Activated T-helper 1 cell treated with anti-CD3 and anti-CD28 coated beads, Interleukin-2, amount 50 U/mL, for 16 hours (primary cell): Measurements from ENCODE around the gene RNF152.
"Not testable (repeated sequence)": the region's sequence is repeated elsewhere in the genome, so short reads cannot be mapped to it uniquely, and the experiment has no call there.

Source experiments
- DNase-seq, 2 donors: peaks; one replicate each; pipeline ENCODE4 v3.0.0-alpha.2; 2020; ENCODE audit warnings: low read depth in 1 of 2, low spot score in 1 of 2

Gene RNF152

DNA sequence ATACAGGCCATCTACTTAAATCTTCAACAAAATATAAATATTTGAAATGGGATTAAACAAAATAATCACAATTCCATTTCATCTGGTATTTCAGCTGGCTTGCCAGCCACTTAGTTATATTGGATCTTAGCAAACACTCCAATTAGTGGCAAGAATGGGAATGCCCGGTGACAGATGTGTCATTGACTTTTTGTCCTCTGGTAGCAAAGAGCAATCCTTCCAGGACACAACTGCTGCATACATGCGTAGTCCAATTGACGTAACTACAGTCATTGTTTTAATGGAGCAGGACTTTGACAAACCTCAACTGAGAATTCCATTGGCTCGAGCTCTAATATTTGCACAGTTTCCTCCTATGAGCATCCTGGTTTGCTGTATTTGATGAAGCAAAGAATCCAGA, 69.9 kb downstream of the RNF152 start:
- DNase-seq = no peak

DNA sequence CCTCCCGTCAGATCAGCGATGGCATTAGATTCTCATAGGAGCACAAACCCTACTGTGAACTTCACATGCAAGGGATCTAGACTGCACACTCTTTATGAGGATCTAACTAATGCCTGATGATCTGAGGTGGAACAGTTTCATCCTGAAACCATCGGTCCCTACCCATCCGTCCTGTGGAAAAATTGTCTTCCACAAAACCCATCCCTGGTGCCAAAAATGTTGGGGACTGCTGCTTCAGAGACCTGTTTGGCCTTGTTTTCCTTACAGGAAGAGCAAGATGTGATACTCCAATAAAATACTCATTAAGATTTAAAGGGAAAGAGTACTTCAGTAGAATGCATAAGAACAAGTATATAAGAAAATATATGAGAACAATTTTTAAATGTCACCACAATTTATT, 71.1 kb downstream of the RNF152 start:
- no peak for DNase-seq

DNA sequence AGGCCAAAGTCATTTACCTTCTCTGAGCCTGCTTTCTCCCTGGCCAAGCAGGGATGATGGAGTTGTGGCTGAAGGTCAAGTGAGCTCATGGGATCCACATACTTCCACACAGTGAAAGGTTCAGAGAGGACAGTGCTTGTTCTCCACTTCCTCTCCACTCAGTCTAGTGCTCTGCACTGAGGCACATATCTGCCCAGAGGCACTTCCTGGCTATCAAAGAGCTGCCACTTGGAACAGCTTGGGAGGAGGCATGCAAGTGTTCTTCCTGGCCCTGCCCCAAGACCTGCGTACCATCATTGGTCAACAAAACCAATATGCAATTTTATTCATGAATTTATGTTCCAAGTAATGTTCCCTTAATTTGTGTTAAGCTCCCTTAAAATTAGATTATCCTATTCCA, 71.9 kb downstream of the RNF152 start:
- no peak for DNase-seq

DNA sequence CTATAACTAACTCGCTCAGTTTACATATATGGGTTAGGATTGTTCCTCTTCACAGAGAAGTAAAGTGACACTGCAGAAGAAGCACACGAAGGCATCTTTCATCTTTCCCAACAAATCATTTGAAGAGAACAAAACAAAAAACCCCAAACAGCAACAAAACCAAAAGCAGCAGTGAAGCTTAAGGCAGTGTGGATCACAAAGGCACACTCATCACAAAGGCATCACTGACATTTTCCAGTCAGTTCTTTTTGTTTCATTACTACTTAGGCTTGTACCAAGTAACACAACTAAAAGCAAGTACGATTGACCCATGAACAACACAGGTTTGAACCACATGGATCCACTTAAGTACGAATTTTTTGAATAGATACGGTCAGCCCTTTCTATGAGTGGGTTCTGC, 75.7 kb downstream of the RNF152 start:
- no peak for DNase-seq

DNA sequence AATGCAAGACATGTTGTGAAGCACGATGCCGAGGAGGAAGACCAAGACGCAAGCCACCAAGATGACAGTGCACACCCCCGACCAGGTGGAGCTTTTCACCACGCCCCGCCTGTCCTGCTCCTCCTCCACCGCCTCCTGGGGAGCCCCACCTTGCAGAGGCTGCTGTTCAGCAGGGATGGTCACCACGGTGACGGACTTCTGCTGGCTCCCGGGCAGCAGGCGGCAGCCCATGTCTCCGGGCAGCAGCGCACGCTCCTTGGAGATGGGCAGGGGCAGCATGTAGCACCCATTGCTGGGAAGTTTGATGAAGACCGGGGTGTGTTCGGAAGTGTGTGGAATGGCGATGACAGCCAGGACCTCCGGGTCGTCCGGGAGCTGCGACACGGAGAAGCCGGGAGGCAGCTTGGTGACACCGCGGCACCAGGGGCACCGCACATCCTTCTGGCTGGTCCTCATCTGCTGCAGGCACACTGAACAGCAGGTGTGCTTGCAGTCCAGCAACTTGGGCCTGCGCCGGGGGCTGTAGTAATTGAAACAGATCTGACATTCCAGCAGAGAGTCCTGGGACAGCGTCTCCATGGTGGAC, 76.8 kb downstream of the RNF152 start:
- DNase-seq = no peak

DNA sequence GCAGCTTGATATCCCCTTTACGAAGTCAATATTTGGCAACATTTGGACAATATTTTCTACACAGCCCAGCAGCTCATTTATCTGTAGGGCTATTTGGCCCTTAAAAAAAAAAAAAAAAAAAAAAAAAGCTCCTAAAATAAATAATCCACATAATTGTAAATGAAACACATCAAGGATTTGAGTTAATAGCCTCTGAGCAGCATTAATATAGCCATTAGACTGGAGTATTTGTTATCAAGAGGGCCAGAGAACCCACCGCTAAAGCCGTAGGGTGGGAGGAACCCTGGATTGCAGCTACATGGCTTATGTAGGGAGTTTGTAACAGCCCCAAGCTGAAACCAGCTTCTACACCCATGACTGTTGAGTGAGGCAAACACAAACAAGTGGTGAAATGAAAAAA, 84.5 kb downstream of the RNF152 start:
- no peak for DNase-seq

DNA sequence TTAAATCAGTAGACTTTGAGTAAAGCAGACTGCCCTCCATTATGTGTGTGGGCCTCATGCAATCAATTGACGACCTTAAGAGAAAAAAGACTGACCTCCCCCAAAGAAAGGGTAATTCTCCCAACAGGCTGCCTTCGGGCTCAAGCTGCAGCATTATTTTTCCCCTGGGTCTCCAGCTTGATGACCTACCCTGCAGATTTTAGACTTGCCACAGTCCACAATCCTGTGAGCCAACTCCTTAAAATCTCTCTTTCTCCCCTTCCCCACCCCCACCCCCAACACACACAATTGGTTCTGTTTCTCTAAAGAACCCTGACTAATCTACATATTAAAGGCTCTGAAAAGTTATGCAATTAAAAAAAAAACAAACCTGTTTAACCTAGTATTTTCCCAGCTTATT, 89.4 kb downstream of the RNF152 start:
- DNase-seq = no peak

DNA sequence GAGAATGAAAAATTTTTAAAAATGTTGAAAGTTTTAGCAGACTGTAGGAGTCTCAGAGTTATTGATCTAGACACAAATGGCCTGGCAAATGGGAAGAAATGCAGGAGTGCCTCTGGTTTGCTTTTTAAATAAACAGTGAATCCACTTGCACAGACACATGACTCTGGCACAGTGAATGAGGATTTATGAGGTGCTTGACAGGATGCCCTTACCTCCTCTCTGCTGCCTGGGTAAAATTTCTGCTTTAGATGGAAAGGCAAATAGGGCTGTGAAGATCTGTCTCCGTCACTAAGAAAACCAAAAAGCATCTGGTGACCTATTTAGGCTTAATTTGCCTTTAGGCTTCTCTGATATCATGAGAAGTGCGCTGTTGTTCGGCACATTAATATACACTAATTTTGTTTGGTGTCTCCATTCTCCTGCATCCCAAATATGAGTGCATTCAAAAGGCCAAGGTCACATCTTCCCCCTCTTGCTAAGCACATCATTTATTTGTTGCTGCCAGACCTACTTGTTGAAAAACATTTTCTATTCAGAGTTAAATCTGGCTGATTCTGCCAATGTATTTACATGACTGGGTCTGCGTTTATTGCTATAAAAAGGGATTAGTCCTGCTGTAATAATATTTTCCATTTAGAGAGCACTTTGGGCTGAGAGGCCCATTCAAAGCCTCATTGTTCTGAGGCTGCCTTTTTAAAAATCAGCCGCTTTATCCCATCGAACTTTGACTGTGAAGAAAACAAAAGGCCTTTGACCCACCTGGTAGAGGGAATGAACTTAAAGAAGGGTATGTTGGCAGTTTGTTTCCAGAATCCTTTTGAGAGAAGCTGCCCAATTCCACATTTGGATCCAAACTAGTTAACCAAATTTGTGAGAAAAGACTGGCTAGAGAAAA, 94.9 kb downstream of the RNF152 start:
- no peak for DNase-seq

DNA sequence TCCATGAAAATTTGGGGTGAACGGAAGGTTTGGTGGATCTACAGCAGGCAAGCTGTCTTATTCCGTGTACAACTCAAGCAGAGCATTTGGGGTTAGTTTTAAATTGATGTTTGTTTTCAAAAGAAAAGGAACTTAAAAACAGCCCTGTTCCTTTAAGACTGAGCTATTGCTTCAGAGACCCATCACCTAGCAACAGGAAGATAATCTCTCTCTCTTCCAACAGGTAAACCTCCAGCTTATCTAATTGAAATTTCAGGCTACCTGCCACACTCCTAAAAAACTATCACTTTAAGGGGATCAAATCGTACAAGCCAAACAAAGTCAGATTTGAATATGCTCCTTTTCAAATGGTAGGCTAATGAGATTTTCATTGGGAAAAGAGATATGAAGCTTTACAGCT, 101.8 kb downstream of the RNF152 start:
- no peak for DNase-seq

DNA sequence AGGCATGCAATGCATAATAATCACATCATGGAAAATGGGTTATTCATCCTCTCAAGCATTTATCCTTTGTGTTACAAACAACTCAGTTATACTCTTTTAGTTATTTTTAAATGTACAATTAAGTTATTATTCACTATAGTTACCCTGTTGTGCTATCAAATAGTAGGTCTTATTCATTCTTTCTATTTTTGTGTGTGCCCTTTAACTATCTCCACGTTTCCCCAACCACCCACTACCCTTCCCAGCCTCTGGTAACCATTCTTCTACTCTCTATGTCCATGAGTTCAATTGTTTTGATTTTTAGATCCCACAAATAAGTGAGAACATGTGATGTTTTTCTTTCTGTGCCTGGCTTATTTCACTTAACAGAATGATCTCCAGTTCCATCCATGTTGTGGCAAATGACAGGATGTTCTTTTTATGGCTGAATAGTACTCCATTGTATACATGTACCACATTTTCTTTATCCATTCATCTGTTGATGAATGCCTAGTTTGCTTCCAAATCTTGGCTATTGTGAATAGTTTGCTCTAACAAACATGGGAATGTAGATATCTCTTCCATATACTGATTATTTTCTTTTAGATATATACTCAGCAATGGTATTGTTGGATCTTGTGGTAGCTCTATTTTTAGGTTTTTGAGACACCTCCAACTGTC, 105.7 kb downstream of the RNF152 start:
- not testable (repeated sequence) for DNase-seq

DNA sequence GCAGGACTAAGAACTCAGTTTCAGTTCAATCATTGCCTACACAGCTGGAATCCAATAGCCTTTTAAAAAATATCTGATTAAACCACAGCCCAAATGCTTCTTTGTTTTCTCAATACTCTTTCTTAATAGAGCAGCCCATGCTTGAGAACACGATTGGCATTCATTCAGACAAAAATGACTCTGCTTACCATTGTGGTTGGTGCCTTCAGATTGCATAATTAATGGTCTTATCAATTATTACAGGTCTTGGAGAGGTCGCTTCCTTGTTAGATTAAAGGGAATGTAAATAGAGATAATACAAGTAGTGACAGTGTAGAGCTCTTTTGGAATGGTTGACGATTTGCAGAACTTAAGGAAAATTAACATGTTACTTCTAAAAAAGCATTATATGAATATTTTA, 107.2 kb downstream of the RNF152 start:
- no peak for DNase-seq

DNA sequence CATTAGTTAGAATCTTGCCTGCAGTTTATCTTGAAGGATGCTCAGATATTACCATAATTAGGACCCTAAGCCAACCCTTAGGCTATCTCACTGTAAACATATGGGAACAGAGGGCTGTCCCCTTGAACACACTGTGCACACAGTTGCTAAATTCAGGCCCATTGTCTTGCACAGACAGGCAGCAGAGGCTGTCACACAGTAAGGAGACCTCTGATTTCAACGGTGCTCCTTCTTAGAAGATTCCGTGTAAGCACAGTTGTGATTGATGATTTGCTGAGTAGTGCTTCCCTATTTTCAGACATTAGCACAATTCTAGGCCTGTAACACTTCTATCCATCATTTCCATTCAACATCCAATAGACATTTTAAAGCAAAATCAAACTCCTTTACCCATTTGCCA, 108.0 kb downstream of the RNF152 start:
- no peak for DNase-seq

DNA sequence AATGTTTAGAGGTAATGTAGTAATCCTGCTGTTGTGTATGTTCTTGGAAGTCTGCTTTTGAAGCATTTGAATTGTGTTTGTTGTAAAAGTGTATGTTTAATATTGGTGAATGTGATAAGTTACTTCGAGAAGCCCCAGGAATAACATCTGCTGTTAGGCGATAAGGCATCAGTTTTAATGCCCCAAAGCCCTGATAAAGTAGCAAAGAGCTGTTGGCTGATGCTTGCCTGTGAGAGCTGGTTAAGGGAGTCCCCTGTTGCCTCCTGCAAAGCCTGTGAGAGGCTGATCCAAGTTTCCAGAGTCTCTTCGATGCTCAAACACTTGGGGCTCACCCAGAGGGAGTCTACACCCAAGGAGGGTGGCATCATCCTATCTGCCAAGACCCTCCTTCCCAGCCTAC, 110.3 kb downstream of the RNF152 start:
- DNase-seq = no peak

DNA sequence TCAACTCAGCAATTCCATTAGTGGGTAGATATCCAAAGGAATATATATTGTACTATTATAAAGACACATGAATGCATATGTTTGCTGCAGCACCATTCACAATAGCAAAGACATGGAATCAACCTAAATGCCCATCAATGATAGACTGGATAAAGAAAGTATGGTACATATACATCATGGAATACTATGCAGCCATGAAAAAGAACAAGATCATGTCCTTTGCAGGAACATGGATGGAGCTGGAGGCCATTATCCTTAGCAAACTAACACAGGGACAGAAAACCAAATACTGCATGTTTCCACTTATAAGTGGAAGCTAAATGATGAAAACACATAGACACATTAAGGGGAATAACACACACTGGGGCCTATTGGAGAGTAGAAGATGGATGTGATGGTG, 116.6 kb downstream of the RNF152 start:
- not testable (repeated sequence) for DNase-seq

DNA sequence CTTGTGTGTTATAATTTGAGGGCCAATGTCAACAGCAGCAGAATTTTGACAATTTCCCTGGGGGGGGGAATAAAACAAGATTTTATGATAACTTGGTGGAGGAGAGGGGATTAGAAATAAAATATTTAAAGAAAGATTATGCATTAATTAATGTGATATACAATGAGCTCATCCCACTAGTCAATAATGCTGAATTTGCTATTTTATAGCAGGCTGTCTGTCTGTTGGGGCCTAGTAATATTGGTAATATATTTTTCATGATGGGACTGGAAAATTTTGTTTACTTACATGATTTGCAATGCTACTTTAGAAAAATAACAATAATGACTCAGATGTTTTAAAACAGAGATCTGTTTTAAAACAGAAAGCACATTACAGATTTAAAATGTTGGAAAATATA, 118.0 kb downstream of the RNF152 start:
- no peak for DNase-seq

DNA sequence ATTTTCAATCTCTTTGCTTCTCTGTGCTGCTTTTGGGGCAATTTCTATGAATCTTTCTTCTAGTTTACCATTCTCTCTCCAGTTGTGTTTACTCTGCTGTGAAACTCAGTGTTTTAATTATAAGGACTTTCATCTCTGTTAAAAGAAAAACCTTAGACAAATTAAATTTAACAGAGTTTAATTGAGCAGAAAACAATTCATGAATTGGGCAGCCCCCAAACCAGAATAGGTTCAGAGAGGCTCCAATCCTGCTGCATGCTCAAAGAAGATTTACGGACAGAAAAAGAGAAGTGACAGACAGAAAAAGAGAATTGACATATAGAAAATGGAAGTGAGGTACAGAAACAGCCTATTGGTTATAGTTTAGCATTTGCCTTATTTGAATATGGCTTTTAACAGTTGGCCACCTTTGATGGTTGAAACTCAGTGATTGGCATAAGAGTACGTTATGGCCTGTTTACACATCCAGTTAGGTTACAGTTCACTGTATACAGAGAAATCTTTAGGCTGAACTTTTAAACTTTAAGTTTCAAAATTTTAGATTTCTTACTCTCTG, 120.4 kb downstream of the RNF152 start:
- DNase-seq = no peak

DNA sequence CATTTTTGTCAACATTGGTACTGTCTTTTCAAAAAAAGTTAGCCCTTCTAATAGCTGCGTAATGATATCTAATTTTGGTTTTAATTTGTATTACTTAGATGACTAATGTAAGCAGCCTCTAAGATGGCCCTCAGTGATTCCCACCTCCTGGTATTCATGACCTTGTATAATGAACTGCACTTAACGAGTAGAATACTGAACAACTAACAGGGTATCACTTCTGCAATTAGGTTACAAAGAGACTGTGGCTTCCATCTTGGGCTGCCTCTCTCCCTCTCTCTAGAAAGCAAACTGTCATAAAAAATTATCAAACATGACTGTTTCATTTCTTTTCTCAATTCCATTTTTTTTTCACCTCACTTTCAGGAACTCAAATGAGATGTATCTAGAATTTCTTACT, 120.9 kb downstream of the RNF152 start:
- no peak for DNase-seq

DNA sequence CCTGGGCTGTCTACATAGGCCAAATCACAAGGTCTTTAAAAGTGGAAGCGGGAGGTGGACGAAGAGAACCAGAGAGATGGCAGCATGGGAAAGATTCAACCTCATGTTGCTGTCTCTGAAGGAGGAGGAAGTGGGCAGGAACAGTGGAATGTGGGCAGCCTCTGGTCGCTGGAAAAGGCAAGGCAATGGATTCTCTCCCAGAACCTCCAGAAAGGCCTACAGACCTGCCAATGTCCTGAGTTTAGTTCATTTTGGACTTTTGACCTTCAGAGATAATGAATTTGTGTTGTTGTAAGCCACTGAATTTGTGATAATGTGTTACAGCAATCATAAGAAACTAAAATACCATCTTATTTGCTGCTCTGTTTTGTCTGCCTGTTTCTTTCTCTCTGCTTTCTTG, 122.5 kb downstream of the RNF152 start:
- no peak for DNase-seq

DNA sequence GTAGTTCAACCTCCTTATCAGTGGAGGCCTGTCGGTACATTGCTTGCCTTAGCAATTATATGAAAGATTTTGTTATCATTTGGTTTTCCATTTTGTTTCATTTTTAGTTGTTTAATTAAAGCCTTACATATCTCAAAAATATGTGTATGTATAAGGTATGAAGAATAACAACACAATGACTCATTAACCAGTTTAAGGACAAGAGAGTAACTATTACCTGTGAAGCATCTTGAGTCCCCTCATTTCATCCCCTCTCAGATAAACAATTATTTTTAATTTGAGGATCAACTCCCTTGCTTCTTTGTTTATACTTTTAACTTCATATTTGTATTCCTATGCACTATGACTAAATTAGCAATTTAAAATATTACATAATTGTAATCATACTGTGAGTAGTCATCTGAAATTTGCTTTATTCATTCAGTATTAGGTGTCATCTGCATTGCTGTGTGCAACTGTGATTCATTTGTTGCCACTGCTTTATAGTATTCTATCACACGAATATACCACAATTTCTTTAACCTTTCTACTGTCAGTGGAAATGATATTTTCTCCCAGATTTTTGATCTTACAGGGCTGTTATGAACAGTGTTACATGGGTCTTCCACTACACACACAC, 126.4 kb downstream of the RNF152 start:
- no peak for DNase-seq

DNA sequence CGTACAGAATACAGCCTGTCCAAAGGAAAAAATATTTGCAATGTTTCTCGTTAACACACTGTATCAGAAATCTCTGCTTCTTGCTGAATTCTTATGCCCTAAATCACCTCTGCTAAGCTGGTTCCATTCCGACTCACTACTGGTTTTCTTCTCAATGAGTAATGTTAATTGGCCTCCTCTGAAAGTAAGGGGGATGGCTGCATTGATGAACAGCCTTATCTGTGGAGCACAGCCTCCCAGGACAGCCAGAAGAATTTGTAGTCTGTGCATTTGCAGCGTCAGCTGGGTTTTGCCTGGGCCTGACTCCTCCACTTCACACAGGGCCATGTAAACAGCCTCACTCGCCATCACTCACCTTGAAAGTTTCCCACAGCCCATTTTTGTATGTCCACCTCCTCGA, 127.7 kb downstream of the RNF152 start:
- no peak for DNase-seq

DNA sequence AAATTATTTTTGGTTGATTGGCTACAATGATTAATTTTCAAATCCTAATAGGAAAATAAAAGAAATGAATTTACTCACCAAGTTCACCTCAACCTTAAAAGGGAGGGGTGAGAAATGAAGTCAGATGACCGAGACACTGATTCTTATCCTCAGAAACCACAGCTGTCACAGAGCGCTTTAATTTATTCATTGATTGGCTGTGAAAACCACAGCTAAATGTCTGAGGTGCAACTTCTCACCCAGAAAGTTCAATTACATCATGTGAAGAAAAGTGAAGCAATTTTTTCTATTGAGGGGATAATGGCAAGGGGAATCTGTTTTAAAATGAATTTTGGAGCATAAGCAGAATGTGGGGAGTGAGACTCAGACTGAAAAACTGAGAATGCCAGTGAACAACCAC, 128.4 kb downstream of the RNF152 start:
- no peak for DNase-seq

DNA sequence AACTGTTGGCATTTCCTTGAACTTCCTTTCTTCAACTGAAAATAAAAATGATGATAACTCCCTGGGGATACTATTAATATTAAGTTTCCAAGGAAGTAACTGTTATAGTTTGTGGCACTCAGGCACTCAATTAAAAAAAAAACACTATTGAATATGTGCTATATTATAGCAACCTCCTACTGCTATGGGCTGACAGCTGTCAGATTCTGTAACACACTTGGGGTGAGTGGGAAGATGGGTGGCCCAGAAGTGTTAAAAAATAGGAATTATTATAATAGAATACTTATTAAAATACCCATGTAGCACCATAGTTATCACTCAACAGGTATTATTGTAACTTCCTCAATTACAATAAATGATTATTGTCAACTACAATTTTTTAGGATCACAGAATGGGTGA, 130.9 kb downstream of the RNF152 start:
- DNase-seq = no peak
